K562 (cell line): Measurements from ENCODE around the gene BCL7C. TPM values are rescaled to one million over a fixed set of nuclear protein-coding genes. Genes with fewer than 3 reads are reported as not detected.

ENCODE experiments used
- ARNT ChIP-seq, 2 experiments: fragments of 450-650 bp; IDR thresholded peaks; 2 replicates each; pipeline ENCODE4 v1.6.1; 2016; ENCODE audit warnings: mild to moderate bottlenecking in 1 of 2
- ATF1 ChIP-seq, 2 experiments: fragments of 450-650 bp in 1 of 2; IDR thresholded peaks; 2 replicates each; pipeline ENCODE4 v1.6.1; 2016; ENCODE audit warnings: missing compliant biosample characterization in 1 of 2, missing genetic modification characterization in 1 of 2
- BDP1 ChIP-seq: IDR thresholded peaks from 3 replicates; pipeline ENCODE4 v1.6.1; 2011; ENCODE audit not compliant: insufficient read length, insufficient read depth
- BRCA1 ChIP-seq, 2 experiments: fragments of 450-650 bp in 1 of 2; sonication (generic) in 1 of 2; formaldehyde crosslinking in 1 of 2; IDR thresholded peaks; 2 replicates each; pipeline versions ENCODE4 v1.5.0 to v1.6.1; 2017 to 2020; ENCODE audit warnings: mild to moderate bottlenecking in 1 of 2, missing genetic modification reagents in 1 of 2
- GTF2B ChIP-seq: IDR thresholded peaks from 2 replicates; pipeline ENCODE4 v1.6.1; 2011; ENCODE audit not compliant: insufficient read length; ENCODE audit errors: extremely low read depth
- MAX ChIP-seq: sonication (generic); formaldehyde crosslinking; IDR thresholded peaks from 2 replicates; pipeline ENCODE4 v1.9.0; 2022; ENCODE audit warnings: mild to moderate bottlenecking, missing genetic modification reagents
- ZNF584 ChIP-seq: fragments of 200-800 bp; sonication (Bioruptor generic); IDR thresholded peaks from 2 replicates; pipeline ENCODE4 v1.6.1; 2016; ENCODE audit warnings: low read depth, mild to moderate bottlenecking, missing genetic modification characterization, missing compliant biosample characterization
- polyA plus RNA-seq, 8 experiments: library from polyadenylated mRNA; depleted of rRNA in 4 of 8; stranded (reverse) in 5 of 8; unstranded in 3 of 8; fragments of >200 nt; fragmentation: Nextera tagmentation in 2 of 8; fragmentation: Illumina TruSeq in 1 of 8; extraction: Ambion mirVana in 2 of 8; extraction: Trizol in 1 of 8; gene quantifications; 2 replicates each; pipeline versions ENCODE4 v1.2.1 to v1.2.3, GENCODE V29; 2011 to 2014; ENCODE audit warnings: inconsistent platforms in 1 of 8, missing spikeins in 1 of 8
- total RNA-seq, 7 experiments: library from RNA; depleted of rRNA in 6 of 7; stranded (reverse); fragments of >200 nt in 6 of 7; fragmentation: Illumina TruSeq in 2 of 7; extraction: Trizol in 2 of 7; gene quantifications; 2 replicates each; pipeline versions ENCODE4 v1.2.1 to v1.2.3, GENCODE V29; 2011 to 2021; ENCODE audit warnings: low replicate concordance in 1 of 7
- TF ChIP-seq, protein P1 (sequence below): sonication (generic); formaldehyde crosslinking; IDR thresholded peaks from 2 replicates; pipeline ENCODE4 v1.8.0; 2023; ENCODE audit warnings: mild to moderate bottlenecking, missing genetic modification reagents
- TF ChIP-seq, protein P2 (sequence below): sonication (generic); formaldehyde crosslinking; IDR thresholded peaks from 2 replicates; pipeline ENCODE4 v1.8.0; 2023; ENCODE audit warnings: mild to moderate bottlenecking, missing genetic modification reagents

The BCL7C gene
- total and polyA plus RNA-seq, 9 of the 15 experiments (the other 6 are each of a cell fraction or from before 2014, with no cell fraction given): 1.7 to 85.8 (median 19.6) TPM

- no peak for TF ChIP-seq GTF2B
- TF ChIP-seq, protein P1, sequence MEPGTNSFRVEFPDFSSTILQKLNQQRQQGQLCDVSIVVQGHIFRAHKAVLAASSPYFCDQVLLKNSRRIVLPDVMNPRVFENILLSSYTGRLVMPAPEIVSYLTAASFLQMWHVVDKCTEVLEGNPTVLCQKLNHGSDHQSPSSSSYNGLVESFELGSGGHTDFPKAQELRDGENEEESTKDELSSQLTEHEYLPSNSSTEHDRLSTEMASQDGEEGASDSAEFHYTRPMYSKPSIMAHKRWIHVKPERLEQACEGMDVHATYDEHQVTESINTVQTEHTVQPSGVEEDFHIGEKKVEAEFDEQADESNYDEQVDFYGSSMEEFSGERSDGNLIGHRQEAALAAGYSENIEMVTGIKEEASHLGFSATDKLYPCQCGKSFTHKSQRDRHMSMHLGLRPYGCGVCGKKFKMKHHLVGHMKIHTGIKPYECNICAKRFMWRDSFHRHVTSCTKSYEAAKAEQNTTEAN (CRISPR knock-in tag): no peak
- TF ChIP-seq MAX: no peak
- no peak for TF ChIP-seq BRCA1 (IDR thresholded peaks at IDR 0.05)
- TF ChIP-seq BRCA1 (CRISPR knock-in tag; IDR thresholded peaks at IDR 0.05): no peak
- TF ChIP-seq, protein P2, sequence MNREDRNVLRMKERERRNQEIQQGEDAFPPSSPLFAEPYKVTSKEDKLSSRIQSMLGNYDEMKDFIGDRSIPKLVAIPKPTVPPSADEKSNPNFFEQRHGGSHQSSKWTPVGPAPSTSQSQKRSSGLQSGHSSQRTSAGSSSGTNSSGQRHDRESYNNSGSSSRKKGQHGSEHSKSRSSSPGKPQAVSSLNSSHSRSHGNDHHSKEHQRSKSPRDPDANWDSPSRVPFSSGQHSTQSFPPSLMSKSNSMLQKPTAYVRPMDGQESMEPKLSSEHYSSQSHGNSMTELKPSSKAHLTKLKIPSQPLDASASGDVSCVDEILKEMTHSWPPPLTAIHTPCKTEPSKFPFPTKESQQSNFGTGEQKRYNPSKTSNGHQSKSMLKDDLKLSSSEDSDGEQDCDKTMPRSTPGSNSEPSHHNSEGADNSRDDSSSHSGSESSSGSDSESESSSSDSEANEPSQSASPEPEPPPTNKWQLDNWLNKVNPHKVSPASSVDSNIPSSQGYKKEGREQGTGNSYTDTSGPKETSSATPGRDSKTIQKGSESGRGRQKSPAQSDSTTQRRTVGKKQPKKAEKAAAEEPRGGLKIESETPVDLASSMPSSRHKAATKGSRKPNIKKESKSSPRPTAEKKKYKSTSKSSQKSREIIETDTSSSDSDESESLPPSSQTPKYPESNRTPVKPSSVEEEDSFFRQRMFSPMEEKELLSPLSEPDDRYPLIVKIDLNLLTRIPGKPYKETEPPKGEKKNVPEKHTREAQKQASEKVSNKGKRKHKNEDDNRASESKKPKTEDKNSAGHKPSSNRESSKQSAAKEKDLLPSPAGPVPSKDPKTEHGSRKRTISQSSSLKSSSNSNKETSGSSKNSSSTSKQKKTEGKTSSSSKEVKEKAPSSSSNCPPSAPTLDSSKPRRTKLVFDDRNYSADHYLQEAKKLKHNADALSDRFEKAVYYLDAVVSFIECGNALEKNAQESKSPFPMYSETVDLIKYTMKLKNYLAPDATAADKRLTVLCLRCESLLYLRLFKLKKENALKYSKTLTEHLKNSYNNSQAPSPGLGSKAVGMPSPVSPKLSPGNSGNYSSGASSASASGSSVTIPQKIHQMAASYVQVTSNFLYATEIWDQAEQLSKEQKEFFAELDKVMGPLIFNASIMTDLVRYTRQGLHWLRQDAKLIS (CRISPR knock-in tag): no peak
- TF ChIP-seq ZNF584: no peak
- TF ChIP-seq ATF1 (CRISPR knock-in tag; IDR thresholded peaks at IDR 0.05): no peak
- no peak for TF ChIP-seq ATF1 (tag; IDR thresholded peaks at IDR 0.05)
- no peak for TF ChIP-seq BDP1
- no peak for TF ChIP-seq ARNT (IDR thresholded peaks at IDR 0.05)
Measured at GRCh38 chr16:30901201-30902028, 7.5 kb upstream of the BCL7C start (continued).
